GM18511 (cell line): ENCODE measurements around the gene SPAG16.

ENCODE experiments used
- ATAC-seq: cut with Tn5 transposase; IDR thresholded peaks from one replicate; pipeline ENCODE4 v1.9.1; 2021; ENCODE audit warnings: mild to moderate bottlenecking, moderate library complexity; ENCODE audit not compliant: unreplicated experiment

Gene SPAG16

DNA sequence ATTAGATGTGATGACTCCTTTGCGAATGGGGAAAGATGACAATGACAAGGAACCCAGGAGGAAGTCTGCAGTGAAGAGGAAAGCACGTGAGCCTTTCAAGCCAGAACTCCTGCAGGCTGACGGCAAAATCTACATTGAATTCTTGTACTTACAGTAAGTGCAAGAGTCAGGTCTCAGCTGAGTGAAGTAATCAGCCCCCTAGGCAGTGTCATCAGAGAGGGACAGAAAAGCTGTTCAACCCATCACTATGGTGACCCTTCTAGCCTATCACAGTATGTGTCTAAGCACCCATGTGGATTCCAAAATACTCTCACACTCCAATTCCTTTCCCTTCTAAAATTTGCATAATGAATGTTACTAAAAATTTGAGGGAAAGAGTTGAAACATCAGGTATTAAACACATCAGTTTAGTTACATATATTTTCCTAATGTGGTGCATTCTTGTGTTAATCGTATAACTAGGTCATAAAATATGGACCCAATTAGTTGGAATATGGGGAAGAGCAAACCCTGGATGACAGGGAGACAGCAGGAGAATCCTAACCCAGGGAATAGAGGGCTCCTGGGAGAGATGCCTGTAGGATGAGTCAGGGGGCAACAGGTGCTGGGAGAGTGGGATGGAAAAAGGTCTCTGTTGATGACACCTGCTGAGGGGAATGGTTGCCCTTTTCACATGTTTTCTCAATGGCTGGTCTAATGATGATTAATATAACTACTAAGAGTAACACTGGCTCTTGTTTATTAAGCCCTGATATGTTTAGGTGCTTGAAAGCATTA is 1166.0 kb downstream of the SPAG16 start:
- no peak for ATAC-seq

DNA sequence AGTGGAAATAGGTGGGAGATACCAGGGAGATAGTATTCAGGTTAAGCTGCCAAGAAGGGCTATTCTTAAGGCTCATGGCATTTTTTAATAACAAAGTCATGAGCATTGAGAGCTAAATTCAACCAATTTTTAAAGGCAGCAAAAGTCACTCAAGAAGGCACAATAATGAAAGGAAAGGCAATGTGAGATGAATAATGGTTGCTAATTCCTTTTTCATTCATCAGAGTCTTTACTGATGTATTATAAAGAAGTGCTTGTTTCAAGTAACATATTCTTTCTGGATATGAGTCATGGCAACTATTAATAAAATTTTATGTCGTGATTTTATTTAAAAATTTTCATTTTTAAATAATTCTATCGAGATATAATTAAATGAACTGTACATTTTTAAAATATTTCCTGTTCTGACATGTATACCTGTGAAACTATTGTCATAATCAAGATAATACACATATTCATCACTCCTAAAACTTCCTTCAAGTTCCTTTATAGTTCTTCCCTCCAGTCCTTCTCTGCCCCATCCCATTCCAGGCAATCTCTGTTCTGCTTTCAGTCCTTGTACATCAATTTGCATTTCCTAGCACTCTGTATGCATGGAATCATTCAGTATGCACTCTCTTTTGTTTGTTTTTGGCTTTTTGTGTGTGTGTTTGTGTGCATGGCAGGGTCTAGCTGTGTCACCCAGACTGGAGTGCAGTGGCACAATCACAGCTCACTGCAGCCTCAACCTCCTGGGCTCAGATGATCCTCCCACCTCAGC is 1167.4 kb downstream of the SPAG16 start:
- no peak for ATAC-seq
